HG03196 (cell line): ENCODE data around the gene PKN1.
"Not testable (repeated sequence)": the region's sequence is repeated elsewhere in the genome, so short reads cannot be mapped to it uniquely, and the experiment has no call there.

Experiments used
- ATAC-seq: cut with Tn5 transposase; IDR thresholded peaks from one replicate; pipeline ENCODE4 v1.9.1; 2021; ENCODE audit not compliant: unreplicated experiment

The PKN1 gene

GRCh38 chr19:14432791-14433553 lies at the start of gene PKN1:
PKN1 (plus strand) TSS chr19:14433306; CDS start chr19:14433522, 216 bp downstream.
- no peak for ATAC-seq

GRCh38 chr19:14383661-14384555 lies 49.2 kb upstream of the PKN1 start:
- peak; percentile 29 for ATAC-seq

DNA sequence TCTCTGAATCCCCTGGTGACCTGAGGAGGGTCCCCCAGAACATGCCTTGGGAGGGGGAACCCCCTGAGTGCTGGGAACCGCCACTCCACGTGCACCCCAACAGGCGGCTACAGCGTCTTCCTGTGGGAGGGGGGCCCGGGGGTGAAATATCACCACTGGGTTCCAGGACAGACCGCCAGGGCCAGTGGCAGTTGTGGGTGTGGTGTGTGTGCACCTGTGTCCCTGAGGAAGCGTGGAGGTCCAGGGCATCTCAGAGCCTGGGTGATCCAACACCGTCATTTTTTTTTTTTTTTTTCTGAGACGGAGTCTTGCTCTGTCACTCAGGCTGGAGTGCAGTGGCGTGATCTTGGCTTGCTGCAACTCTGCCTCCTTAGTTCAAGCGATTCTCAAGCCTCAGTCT lies 47.6 kb upstream of the PKN1 start:
- no peak for ATAC-seq

DNA sequence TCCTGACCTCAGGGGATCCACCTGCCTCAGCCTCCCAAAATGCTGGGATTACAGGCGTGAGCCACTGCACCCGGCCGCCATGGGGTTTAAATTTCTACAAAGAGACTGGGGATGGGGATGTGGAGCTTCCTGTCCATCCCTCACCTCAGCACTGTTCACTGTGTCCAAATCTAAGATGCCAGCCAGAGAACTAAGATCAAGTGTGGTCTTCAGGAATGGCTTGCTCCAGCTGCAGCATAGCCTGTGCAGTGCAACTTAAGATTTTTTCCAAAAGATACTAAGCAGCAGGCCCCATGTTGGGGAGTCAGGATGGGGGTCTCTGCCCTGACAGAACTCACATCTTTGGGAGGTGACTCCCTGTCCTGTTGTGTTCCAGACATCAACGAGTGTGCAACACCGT lies 42.6 kb upstream of the PKN1 start:
- no peak for ATAC-seq

- ATAC-seq: no peak
These were observed 41.8 kb upstream of the PKN1 start for GRCh38 chr19:14391156-14391821.

GRCh38 chr19:14393329-14393728 lies 39.8 kb upstream of the PKN1 start:
- no peak for ATAC-seq

DNA sequence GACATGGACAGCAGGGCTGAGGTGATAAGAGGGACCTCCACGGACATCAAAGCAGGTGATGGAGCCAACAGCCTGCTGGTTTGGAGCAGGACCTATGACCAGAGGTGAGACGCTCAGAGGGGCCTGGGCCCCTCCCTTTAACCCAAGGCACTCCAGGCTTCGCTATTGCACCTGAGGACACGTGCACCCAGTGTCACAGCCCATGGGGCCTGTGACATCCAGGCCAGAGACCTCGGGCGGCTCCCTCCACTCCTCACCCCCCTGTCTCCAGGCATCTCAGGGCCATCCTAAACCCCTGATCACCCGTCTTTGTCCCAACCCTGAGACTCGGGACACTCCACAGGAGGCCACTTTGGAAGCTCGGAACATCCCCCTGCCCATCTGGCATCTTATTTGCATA lies 38.9 kb upstream of the PKN1 start:
- ATAC-seq: no peak

- ATAC-seq: no peak
These were observed 37.8 kb upstream of the PKN1 start for GRCh38 chr19:14395262-14395661.

GRCh38 chr19:14395710-14396336 lies 37.3 kb upstream of the PKN1 start:
- no peak for ATAC-seq

- not testable (repeated sequence) for ATAC-seq
These were observed 36.4 kb upstream of the PKN1 start for GRCh38 chr19:14396730-14397129.

GRCh38 chr19:14397168-14397567 lies 35.9 kb upstream of the PKN1 start:
- ATAC-seq: not testable (repeated sequence)

- no peak for ATAC-seq
These were observed 32.1 kb upstream of the PKN1 start for GRCh38 chr19:14400951-14401431.

DNA sequence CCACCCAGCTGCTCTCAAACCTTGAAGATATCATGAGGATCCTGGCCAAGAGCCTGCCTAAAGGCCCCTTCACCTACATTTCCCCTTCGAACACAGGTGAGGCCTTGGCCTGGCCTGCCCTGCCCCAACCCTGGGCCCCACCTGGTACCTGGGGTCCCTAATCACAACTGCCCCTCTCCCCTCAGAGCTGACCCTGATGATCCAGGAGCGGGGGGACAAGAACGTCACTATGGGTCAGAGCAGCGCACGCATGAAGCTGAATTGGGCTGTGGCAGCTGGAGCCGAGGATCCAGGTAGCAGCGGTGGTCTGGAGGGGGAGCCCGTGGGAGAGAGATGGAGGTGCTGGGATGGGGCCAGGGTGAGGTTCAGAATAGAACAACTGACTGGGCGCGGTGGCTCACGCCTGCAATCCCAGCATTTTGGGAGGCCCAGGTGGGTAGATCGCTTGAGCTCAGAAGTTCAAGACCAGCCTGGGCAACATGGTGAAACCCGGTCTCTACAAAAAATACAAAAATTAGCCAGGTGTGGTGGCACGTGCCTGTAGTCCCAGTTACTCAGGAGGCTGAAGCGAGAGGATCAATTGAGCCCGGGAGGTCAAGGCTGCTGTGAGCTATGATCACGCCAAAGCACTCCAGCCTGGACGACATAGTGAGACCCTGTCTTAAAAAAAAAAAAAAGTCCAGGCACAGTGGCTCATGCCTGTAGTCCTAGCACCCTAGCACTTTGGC lies 31.5 kb upstream of the PKN1 start:
- no peak for ATAC-seq

GRCh38 chr19:14402332-14403144 lies 30.6 kb upstream of the PKN1 start:
- no peak for ATAC-seq

GRCh38 chr19:14403145-14403930 lies 29.8 kb upstream of the PKN1 start:
- not testable (repeated sequence) for ATAC-seq

- ATAC-seq: no peak
These were observed 28.8 kb upstream of the PKN1 start for GRCh38 chr19:14404312-14404711.

- ATAC-seq: no peak
These were observed 27.7 kb upstream of the PKN1 start for GRCh38 chr19:14405380-14405757.

DNA sequence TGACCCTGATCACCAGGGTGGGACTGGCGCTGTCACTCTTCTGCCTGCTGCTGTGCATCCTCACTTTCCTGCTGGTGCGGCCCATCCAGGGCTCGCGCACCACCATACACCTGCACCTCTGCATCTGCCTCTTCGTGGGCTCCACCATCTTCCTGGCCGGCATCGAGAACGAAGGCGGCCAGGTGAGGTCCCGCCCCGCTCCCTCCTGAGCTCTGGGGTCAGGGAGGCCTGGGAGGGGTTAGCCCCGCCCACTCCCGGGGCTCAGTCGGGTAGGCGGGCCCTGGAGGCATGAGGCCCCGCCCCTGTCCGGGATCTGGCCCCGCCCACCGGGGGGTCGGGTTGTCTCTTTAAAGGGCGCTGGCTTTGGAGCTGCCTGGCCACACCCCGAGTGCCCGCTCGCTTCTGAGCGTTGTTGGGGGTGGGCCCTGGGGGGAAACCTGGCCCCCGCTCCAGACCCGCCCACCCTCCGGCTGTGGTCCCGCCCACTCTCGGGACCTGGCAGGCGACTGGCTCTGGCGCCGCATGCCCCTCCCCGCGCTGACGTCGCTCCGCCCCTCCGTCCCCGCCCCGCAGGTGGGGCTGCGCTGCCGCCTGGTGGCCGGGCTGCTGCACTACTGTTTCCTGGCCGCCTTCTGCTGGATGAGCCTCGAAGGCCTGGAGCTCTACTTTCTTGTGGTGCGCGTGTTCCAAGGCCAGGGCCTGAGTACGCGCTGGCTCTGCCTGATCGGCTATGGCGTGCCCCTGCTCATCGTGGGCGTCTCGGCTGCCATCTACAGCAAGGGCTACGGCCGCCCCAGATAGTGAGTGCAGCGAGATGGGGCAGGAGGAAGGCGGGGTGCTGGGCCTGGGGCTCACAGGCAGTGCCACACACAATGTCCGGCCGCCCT lies 27.1 kb upstream of the PKN1 start:
- peak; percentile 55 for ATAC-seq
